ENCODE results near the gene CCNL2.

- peak; percentile 23 to 37 (median 30) for TF ChIP-seq CTCF (IDR thresholded peaks at IDR 0.05 in 4 of 5, conservative IDR thresholded peaks at IDR 0.05 in 1 of 5)
- TF ChIP-seq POLR2A (IDR thresholded peaks at IDR 0.05) = peak; percentile 67 to 79
Observed at GRCh38 chr1:1374929-1375662, 24.0 kb downstream of the CCNL2 start, which contains the start of gene AURKAIP1.
